Cardiac fibroblast (primary cell): ENCODE measurements around the gene YIF1A.
A peak's percentile ranks its signal among the peaks of the same experiment; 100 is the strongest.

Experiments
- DNase-seq, 2 donors: peaks; one replicate each; pipeline versions ENCODE4 v3.0.0 to v3.0.0-alpha.2; 2010; ENCODE audit warnings: low read depth in 2 of 2
- H3K4me3 ChIP-seq, 2 donors: replicated peaks in 1 of 2; 1 replicate in 1 of 2; 2 replicates in 1 of 2; pipeline ENCODE4 v1.5.1; 2011; ENCODE audit warnings: low read depth in 2 of 2, low read length in 2 of 2, mild to moderate bottlenecking in 2 of 2, moderate library complexity in 1 of 2
- CTCF ChIP-seq: IDR thresholded peaks from one replicate; pipeline ENCODE4 v1.5.1; 2011; ENCODE audit warnings: low read depth, mild to moderate bottlenecking, low read length, inconsistent platforms

The YIF1A gene

DNA sequence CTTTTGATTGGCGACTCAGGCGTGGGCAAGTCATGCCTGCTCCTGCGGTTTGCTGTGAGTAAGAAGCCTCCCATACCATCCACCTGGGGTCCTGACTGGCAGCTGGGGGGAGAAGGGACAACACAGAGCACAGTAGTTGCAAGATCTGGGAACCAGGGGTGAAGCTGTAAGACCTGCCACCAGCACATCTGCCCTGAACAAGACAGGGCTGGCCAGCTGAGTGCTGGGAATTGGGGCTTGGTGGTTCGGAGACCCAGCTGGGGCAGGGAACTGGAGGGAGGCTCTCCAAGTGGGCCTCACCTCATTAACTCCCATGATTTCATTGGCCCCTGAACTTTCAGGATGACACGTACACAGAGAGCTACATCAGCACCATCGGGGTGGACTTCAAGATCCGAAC, 17.1 kb downstream of the YIF1A start:
- DNase-seq = no peak
- no peak for TF ChIP-seq CTCF
- H3K4me3 ChIP-seq = no peak overlapping the region

- TF ChIP-seq CTCF = peak; percentile 34
- peak overlapping the region; percentile 92 to 96 for H3K4me3 ChIP-seq
- peak; percentile 34 to 47 for DNase-seq
Measured at GRCh38 chr11:66268952-66269905, 19.7 kb downstream of the YIF1A start.

DNA sequence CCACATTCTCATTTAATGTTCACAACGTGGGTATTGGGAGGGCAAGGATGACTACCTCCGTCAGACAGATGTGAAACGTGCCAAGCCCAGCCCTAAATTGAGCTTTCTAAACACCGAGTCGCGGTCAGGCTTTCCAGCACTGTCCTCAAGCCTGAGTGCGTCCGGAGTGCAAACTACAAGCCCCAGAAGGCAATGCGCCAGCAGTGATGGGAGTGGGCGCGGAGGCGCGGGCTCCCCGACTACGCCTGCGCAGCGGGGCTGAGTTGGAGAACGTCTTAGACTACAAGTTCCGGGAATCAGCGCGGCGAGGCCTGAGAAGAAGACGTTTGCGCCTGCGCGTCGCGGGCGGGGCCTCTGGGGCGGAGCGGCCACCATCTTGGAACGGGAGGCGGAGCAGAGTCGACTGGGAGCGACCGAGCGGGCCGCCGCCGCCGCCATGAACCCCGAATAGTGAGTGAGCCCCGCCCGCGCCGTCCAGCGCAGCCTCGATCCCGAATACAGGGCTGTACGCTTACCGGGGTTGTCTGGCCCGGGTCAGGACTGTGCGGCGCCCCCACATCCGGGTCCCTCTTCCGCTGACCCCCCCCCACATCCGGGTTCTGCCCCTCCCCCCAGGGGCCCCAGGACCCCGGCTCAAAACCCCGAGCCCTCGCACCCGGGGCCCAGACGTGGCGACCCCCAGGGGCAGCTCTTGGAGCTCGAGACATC, 20.5 kb downstream of the YIF1A start, which contains the start of gene RAB1B:
TSS of gene RAB1B (plus strand) at position 396 of the 708 bp plus-strand sequence. CDS start at position 437, 41 bp downstream.
- peak within 1 kb of the TSS; percentile 92 to 96 for H3K4me3 ChIP-seq
- DNase-seq = peak; percentile 100
- no peak for TF ChIP-seq CTCF

DNA sequence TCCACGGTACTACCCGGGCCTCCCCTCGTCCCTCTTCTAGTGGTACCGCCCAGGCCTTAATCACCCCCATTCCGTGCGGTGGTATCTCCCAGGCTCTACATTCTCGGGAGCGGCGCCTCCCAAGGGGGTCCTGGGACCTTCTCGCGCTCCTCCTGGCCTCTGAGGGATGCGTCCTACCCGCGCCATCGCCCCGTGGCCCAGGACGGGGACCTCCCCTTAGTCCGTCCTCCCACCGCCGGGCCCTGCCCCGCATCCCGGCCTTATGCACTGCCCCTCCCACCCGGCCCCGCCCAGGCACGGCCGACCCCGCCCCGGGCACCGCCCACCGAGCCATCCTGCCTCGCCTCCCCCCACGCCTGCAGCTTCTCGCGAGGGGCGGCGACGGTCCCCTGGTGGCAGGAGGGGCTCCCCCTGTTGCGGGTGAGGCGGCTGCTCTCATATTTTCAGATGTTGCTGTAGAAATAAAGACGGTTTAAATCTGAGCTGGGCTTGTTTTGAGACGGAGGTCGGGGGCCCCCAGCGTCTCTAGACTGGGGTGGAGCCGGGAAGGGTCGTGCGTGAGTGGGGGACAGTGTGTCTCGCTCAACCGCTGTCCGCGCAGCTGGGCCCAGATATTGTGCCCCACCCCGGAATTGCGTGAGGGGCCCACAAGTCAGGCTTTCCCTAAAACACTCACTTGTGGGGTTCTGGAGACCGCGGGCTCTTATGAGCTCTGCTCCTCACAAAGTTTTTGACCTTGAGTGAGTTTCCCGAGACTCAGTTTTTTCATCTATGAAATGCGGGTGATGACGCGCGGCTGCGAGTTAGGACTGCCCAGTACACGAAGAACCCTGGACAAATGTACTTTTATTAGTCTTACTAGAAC, 21.3 kb downstream of the YIF1A start:
- peak; percentile 89 to 93 for DNase-seq
- TF ChIP-seq CTCF = no peak
- peak overlapping the region; percentile 60 to 92 for H3K4me3 ChIP-seq

DNA sequence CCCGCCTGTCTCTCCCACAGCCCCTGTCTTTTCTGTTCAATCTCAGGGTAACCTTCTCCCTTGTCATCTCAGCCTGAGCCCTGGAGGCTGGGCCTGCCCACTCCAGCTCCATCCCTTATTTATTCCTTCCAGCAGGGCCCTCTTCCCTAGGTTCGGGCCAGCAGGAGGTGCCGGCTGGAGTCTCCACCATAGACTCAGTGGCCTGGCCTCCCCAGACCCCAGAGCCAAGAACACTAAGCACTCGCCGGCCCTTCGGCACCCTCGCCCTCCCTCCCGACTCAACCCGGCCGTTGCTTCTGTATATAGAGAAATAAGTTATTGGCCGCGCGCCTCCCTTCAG, 21.9 kb downstream of the YIF1A start:
- DNase-seq = no peak
- TF ChIP-seq CTCF = no peak
- H3K4me3 ChIP-seq = peak overlapping the region; percentile 60 to 92

DNA sequence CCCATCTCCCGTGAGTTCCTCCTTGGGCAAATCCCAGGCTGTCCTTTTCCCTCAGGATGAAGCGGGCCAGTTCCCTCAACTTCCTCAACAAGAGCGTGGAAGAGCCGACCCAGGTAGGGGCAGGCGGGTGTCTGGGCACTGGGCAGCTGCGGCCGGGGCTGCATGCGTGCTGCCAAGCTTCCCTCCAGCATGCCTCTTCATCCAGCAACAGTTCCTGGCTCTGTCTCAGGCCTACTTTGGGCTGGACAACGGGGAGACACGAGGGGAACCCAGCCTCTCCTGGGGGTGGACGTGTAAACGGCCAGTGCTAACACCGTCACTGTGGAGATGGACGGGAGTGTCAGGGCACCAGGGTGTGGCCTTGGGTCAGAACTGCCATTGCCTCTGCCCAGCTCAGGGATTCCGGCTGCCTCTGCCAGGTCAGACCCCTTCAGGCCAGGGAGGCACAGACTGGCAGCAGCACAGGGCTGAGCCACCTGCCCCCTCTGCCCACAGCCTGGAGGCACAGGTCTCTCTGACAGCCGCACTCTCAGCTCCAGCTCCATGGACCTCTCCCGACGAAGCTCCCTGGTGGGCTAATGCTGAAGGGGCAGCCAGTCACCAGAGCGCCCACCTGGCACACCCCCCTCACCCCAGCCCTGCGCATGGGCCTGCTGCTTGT, 22.4 kb downstream of the YIF1A start:
- no peak for TF ChIP-seq CTCF
- peak overlapping the region in 1 of 2 donors; percentile 60 for H3K4me3 ChIP-seq
- DNase-seq = no peak
